Stimulated activated CD8-positive, alpha-beta memory T cell treated with anti-CD3 and anti-CD28 coated beads, Interleukin-7, amount 100 ng/mL, for 48 hours (primary cell): ENCODE results near the gene SPAG16.

ENCODE experiments used
- DNase-seq, 2 donors: peaks; one replicate each; pipeline ENCODE4 v3.0.0-alpha.2; 2020; ENCODE audit warnings: low read depth in 1 of 2; ENCODE audit errors: extremely low read depth in 1 of 2

The SPAG16 gene

GRCh38 chr2:214450118-214450894 is 1166.0 kb downstream of the SPAG16 start:
- no peak for DNase-seq

GRCh38 chr2:214451516-214452275 is 1167.4 kb downstream of the SPAG16 start:
- no peak for DNase-seq
